ENCODE data around the gene MOGAT3.

The MOGAT3 gene

GRCh38 chr7:101241015-101241363, 40.2 kb upstream of the MOGAT3 start:
- H3K36me3 ChIP-seq (ENCODE audit: control insufficient read depth in 1 of 2, insufficient read depth in 2 of 2, low read depth in 1 of 2, low read length in 2 of 2) = peaks cover 26 to 65% of the 10 kb centered on the region in 2 experiments
- DNase-seq = no peak
- H2BK12ac ChIP-seq (ENCODE audit: low read length in 2 of 2) = no peak overlapping the region

GRCh38 chr7:101240226-101241014, 39.6 kb upstream of the MOGAT3 start:
- Histone ChIP-seq H3K4me3 (ENCODE audit: insufficient read depth in 1 of 2, low read depth in 1 of 2, low read length in 2 of 2) (no peak overlapping the region), H3K18ac (ENCODE audit: low read depth in 1 of 2, low read length in 2 of 2) (no peak overlapping the region), H4K8ac (ENCODE audit: low read length) (no peak overlapping the region), H3K27ac (ENCODE audit: low read length, poor library complexity, severe bottlenecking) (no peak overlapping the region), H3K79me1 (replicated peaks; ENCODE audit: low read length, poor library complexity, severe bottlenecking) (peaks cover 24% of the 10 kb centered on the region), H3K9ac (ENCODE audit: low read length) (no peak overlapping the region), H3K4me1 (ENCODE audit: control insufficient read depth, insufficient read depth, low read depth, low read length) (peaks cover 37% of the 10 kb centered on the region), H3K27me3 (ENCODE audit: control insufficient read depth in 1 of 2, insufficient read depth in 1 of 2, low read length in 2 of 2) (no peaks in the 10 kb centered on the region), H2BK12ac (ENCODE audit: low read length in 2 of 2) (no peak overlapping the region), H3K36me3 (ENCODE audit: control insufficient read depth in 1 of 2, insufficient read depth in 2 of 2, low read depth in 1 of 2, low read length in 2 of 2) (peaks cover 31 to 66% of the 10 kb centered on the region in 2 experiments), H2BK5ac (ENCODE audit: low read depth, low read length, poor library complexity, severe bottlenecking) (no peak overlapping the region), H2BK15ac (ENCODE audit: low read depth, poor library complexity, severe bottlenecking) (no peak overlapping the region), H2AK5ac (ENCODE audit: low read length, severe bottlenecking) (no peak overlapping the region), H2AFZ (ENCODE audit: low read depth, low read length) (no peak overlapping the region), H3K23ac (ENCODE audit: low read length in 2 of 2) (no peak overlapping the region), H3K4me2 (ENCODE audit: low read length, poor library complexity, severe bottlenecking) (no peak overlapping the region), H3K14ac (ENCODE audit: low read length in 2 of 2) (no peak overlapping the region), H4K91ac (ENCODE audit: low read length) (no peak overlapping the region), H2BK120ac (ENCODE audit: low read depth, low read length) (no peak overlapping the region), H3K9me3 (ENCODE audit: control insufficient read depth, low read length) (no peaks in the 10 kb centered on the region), H3K4ac (ENCODE audit: low read depth in 1 of 2, low read length in 2 of 2) (no peak overlapping the region)
- DNase-seq = no peak
- 95% methylated on average over 32 of the region's 32 CpGs for WGBS

More at GRCh38 chr7:101241015-101241363, 40.2 kb upstream of the MOGAT3 start:
- no peak overlapping the region for H2AFZ ChIP-seq (ENCODE audit: low read depth, low read length)
- H3K79me1 ChIP-seq (replicated peaks; ENCODE audit: low read length, poor library complexity, severe bottlenecking) = peaks cover 23% of the 10 kb centered on the region
- H3K18ac ChIP-seq (ENCODE audit: low read depth in 1 of 2, low read length in 2 of 2) = no peak overlapping the region
- peaks cover 41% of the 10 kb centered on the region for H3K4me1 ChIP-seq (ENCODE audit: control insufficient read depth, insufficient read depth, low read depth, low read length)
- no peak overlapping the region for H3K9ac ChIP-seq (ENCODE audit: low read length)
- no peak overlapping the region for H3K23ac ChIP-seq (ENCODE audit: low read length in 2 of 2)
- no peak overlapping the region for H2BK5ac ChIP-seq (ENCODE audit: low read depth, low read length, poor library complexity, severe bottlenecking)
- no peak overlapping the region for H3K4me2 ChIP-seq (ENCODE audit: low read length, poor library complexity, severe bottlenecking)
- no peak overlapping the region for H3K4me3 ChIP-seq (ENCODE audit: insufficient read depth in 1 of 2, low read depth in 1 of 2, low read length in 2 of 2)
- no peak overlapping the region for H2BK15ac ChIP-seq (ENCODE audit: low read depth, poor library complexity, severe bottlenecking)
- H3K27ac ChIP-seq (ENCODE audit: low read length, poor library complexity, severe bottlenecking) = no peak overlapping the region
- H3K9me3 ChIP-seq (ENCODE audit: control insufficient read depth, low read length) = no peaks in the 10 kb centered on the region
- no peaks in the 10 kb centered on the region for H3K27me3 ChIP-seq (ENCODE audit: control insufficient read depth in 1 of 2, insufficient read depth in 1 of 2, low read length in 2 of 2)
- no peak overlapping the region for H3K14ac ChIP-seq (ENCODE audit: low read length in 2 of 2)
- no peak overlapping the region for H2BK120ac ChIP-seq (ENCODE audit: low read depth, low read length)
- 97% methylated on average over 12 of the region's 12 CpGs for WGBS
- H2AK5ac ChIP-seq (ENCODE audit: low read length, severe bottlenecking) = no peak overlapping the region
- no peak overlapping the region for H4K8ac ChIP-seq (ENCODE audit: low read length)
- H4K91ac ChIP-seq (ENCODE audit: low read length) = no peak overlapping the region
- no peak overlapping the region for H3K4ac ChIP-seq (ENCODE audit: low read depth in 1 of 2, low read length in 2 of 2)

GRCh38 chr7:101239951-101240220, 39.0 kb upstream of the MOGAT3 start:
- peaks cover 33% of the 10 kb centered on the region for H3K4me1 ChIP-seq (ENCODE audit: control insufficient read depth, insufficient read depth, low read depth, low read length)
- no peak overlapping the region for H2BK120ac ChIP-seq (ENCODE audit: low read depth, low read length)
- H3K4me3 ChIP-seq (ENCODE audit: insufficient read depth in 1 of 2, low read depth in 1 of 2, low read length in 2 of 2) = no peak overlapping the region
- H3K9ac ChIP-seq (ENCODE audit: low read length) = no peak overlapping the region
- H3K36me3 ChIP-seq (ENCODE audit: control insufficient read depth in 1 of 2, insufficient read depth in 2 of 2, low read depth in 1 of 2, low read length in 2 of 2) = peaks cover 34 to 68% of the 10 kb centered on the region in 2 experiments
- no peak overlapping the region for H3K18ac ChIP-seq (ENCODE audit: low read depth in 1 of 2, low read length in 2 of 2)
- no peak overlapping the region for H2AK5ac ChIP-seq (ENCODE audit: low read length, severe bottlenecking)
- H3K27ac ChIP-seq (ENCODE audit: low read length, poor library complexity, severe bottlenecking) = no peak overlapping the region
- H3K27me3 ChIP-seq (ENCODE audit: control insufficient read depth in 1 of 2, insufficient read depth in 1 of 2, low read length in 2 of 2) = no peaks in the 10 kb centered on the region
- no peaks in the 10 kb centered on the region for H3K9me3 ChIP-seq (ENCODE audit: control insufficient read depth, low read length)
- 98% methylated on average over 9 of the region's 9 CpGs for WGBS
- no peak overlapping the region for H3K4me2 ChIP-seq (ENCODE audit: low read length, poor library complexity, severe bottlenecking)
- no peak overlapping the region for H4K91ac ChIP-seq (ENCODE audit: low read length)
- no peak overlapping the region for H3K23ac ChIP-seq (ENCODE audit: low read length in 2 of 2)
- no peak overlapping the region for H2BK5ac ChIP-seq (ENCODE audit: low read depth, low read length, poor library complexity, severe bottlenecking)
- no peak overlapping the region for H3K14ac ChIP-seq (ENCODE audit: low read length in 2 of 2)
- H2BK15ac ChIP-seq (ENCODE audit: low read depth, poor library complexity, severe bottlenecking) = no peak overlapping the region
- no peak overlapping the region for H3K4ac ChIP-seq (ENCODE audit: low read depth in 1 of 2, low read length in 2 of 2)
- DNase-seq = no peak
- no peak overlapping the region for H2AFZ ChIP-seq (ENCODE audit: low read depth, low read length)
- H4K8ac ChIP-seq (ENCODE audit: low read length) = no peak overlapping the region
- peaks cover 26% of the 10 kb centered on the region for H3K79me1 ChIP-seq (replicated peaks; ENCODE audit: low read length, poor library complexity, severe bottlenecking)
- no peak overlapping the region for H2BK12ac ChIP-seq (ENCODE audit: low read length in 2 of 2)

DNA sequence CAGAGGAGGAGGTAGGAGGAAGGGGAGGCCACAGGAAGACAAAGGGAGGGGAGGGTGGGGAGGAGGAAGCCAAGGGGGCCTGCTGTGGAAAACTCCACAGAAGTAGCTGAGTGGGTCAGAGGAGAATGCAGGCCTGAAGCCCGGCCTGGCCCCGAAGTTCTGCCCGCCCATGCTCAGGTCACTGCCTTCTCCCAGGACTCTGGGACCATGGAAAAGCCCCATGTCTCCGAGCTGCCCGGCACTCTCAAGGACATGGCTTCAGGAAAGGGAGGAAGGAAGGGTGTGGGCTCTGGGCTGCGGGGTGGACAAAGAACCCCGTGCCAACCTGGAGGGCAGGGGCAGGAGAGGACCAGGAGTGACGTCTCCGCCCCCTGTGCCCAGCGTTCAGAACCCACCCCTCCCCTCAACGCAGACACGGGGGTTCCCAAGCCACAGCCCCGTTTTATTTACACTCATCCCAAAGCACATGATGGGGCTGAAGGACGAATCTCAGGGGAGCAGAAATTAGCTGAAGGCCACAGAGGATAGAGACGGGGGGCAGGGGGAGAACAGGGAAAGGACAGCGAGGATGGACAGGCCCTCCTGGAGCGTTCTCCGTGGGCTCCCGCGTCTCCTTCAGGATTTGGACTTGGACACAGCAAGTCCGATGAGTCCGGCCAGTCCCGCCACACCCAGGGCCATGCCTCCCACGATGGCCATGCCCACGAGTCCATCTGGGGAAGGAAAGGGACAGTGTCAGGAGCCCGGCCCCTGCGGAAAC, 38.5 kb upstream of the MOGAT3 start:
- H2AK5ac ChIP-seq (ENCODE audit: low read length, severe bottlenecking) = no peak overlapping the region
- no peak overlapping the region for H3K9ac ChIP-seq (ENCODE audit: low read length)
- H2BK120ac ChIP-seq (ENCODE audit: low read depth, low read length) = no peak overlapping the region
- no peak overlapping the region for H3K4ac ChIP-seq (ENCODE audit: low read depth in 1 of 2, low read length in 2 of 2)
- no peak overlapping the region for H4K91ac ChIP-seq (ENCODE audit: low read length)
- no peak overlapping the region for H3K4me2 ChIP-seq (ENCODE audit: low read length, poor library complexity, severe bottlenecking)
- H3K27me3 ChIP-seq (ENCODE audit: control insufficient read depth in 1 of 2, insufficient read depth in 1 of 2, low read length in 2 of 2) = no peaks in the 10 kb centered on the region
- no peak overlapping the region for H2BK12ac ChIP-seq (ENCODE audit: low read length in 2 of 2)
- no peak overlapping the region for H3K23ac ChIP-seq (ENCODE audit: low read length in 2 of 2)
- WGBS = 89% methylated on average over 24 of the region's 27 CpGs
- peaks cover 34 to 72% of the 10 kb centered on the region in 2 experiments for H3K36me3 ChIP-seq (ENCODE audit: control insufficient read depth in 1 of 2, insufficient read depth in 2 of 2, low read depth in 1 of 2, low read length in 2 of 2)
- no peak overlapping the region for H2AFZ ChIP-seq (ENCODE audit: low read depth, low read length)
- no peak overlapping the region for H3K14ac ChIP-seq (ENCODE audit: low read length in 2 of 2)
- H3K4me1 ChIP-seq (ENCODE audit: control insufficient read depth, insufficient read depth, low read depth, low read length) = peaks cover 33% of the 10 kb centered on the region
- no peak overlapping the region for H2BK15ac ChIP-seq (ENCODE audit: low read depth, poor library complexity, severe bottlenecking)
- H3K79me1 ChIP-seq (replicated peaks; ENCODE audit: low read length, poor library complexity, severe bottlenecking) = peaks cover 26% of the 10 kb centered on the region
- no peak overlapping the region for H4K8ac ChIP-seq (ENCODE audit: low read length)
- no peak overlapping the region for H3K18ac ChIP-seq (ENCODE audit: low read depth in 1 of 2, low read length in 2 of 2)
- no peak overlapping the region for H3K4me3 ChIP-seq (ENCODE audit: insufficient read depth in 1 of 2, low read depth in 1 of 2, low read length in 2 of 2)
- no peak for DNase-seq
- H2BK5ac ChIP-seq (ENCODE audit: low read depth, low read length, poor library complexity, severe bottlenecking) = no peak overlapping the region
- H3K27ac ChIP-seq (ENCODE audit: low read length, poor library complexity, severe bottlenecking) = peak overlapping the region; percentile 27
- H3K9me3 ChIP-seq (ENCODE audit: control insufficient read depth, low read length) = no peaks in the 10 kb centered on the region
